ENCODE measurements around the gene THUMPD2.

THUMPD2 gene

GRCh38 chr2:39738936-39739335 is 40.1 kb downstream of the THUMPD2 start:
- POLR2A ChIA-PET = no interaction called here
- DNase-seq (ENCODE audit: low read depth, low spot score) = no peak
- TF ChIP-seq CTCF (IDR thresholded peaks at IDR 0.05; ENCODE audit: insufficient read depth, low read length, missing control alignments) = no peak
- H3K4me3 ChIP-seq (ENCODE audit: low read depth, low read length) = no peak overlapping the region
- CTCF ChIA-PET = interaction anchor here (1.1 to 1.7 kb wide), 2 partner anchors 9 to 145 kb away, joined by 3 to 8 read pairs; no protein-coding TSS in a partner anchor

GRCh38 chr2:39737661-39738060 is 41.4 kb downstream of the THUMPD2 start:
- H3K4me3 ChIP-seq (ENCODE audit: low read depth, low read length) = 0 out of 2 replicates have a peak overlapping the region, but pooled peaks have one; percentile 26
- CTCF ChIA-PET = interaction anchor here (0.9 to 1.3 kb wide), 2 partner anchors 9 to 12 kb away, joined by 3 to 4 read pairs; no protein-coding TSS in a partner anchor
- TF ChIP-seq CTCF (IDR thresholded peaks at IDR 0.05; ENCODE audit: insufficient read depth, low read length, missing control alignments) = no peak
- DNase-seq (ENCODE audit: low read depth, low spot score) = peak; percentile 53
- POLR2A ChIA-PET = no interaction called here

- ChIA-PET POLR2A (no interaction called here), CTCF (interaction anchor here (1.3 kb wide), 1 partner anchor 22 kb away, joined by 3 read pairs; no protein-coding TSS in a partner anchor)
- DNase-seq (ENCODE audit: low read depth, low spot score) = peak; percentile 79
- H3K4me3 ChIP-seq (ENCODE audit: low read depth, low read length) = no peak overlapping the region
- TF ChIP-seq CTCF (IDR thresholded peaks at IDR 0.05; ENCODE audit: insufficient read depth, low read length, missing control alignments) = no peak
Measured at GRCh38 chr2:39736640-39737039, 42.4 kb downstream of the THUMPD2 start.

- POLR2A ChIA-PET = no interaction called here
- no peak for TF ChIP-seq CTCF (IDR thresholded peaks at IDR 0.05; ENCODE audit: insufficient read depth, low read length, missing control alignments)
- no peak overlapping the region for H3K4me3 ChIP-seq (ENCODE audit: low read depth, low read length)
- CTCF ChIA-PET = interaction anchor here (1.0 to 1.8 kb wide), 4 partner anchors 8 to 142 kb away, joined by 3 to 4 read pairs (median 4); no protein-coding TSS in a partner anchor
- DNase-seq (ENCODE audit: low read depth, low spot score) = no peak
Measured at GRCh38 chr2:39735648-39736047, 43.4 kb downstream of the THUMPD2 start.

- DNase-seq (ENCODE audit: low read depth, low spot score) = no peak
- ChIA-PET CTCF (interaction anchor here (1.8 kb wide), 1 partner anchor 7 kb away, joined by 4 read pairs; no protein-coding TSS in a partner anchor), POLR2A (interaction anchor here (0.9 kb wide), 1 partner anchor 9 kb away, joined by 3 read pairs; no protein-coding TSS in a partner anchor)
- no peak overlapping the region for H3K4me3 ChIP-seq (ENCODE audit: low read depth, low read length)
- TF ChIP-seq CTCF (IDR thresholded peaks at IDR 0.05; ENCODE audit: insufficient read depth, low read length, missing control alignments) = no peak
Measured at GRCh38 chr2:39734445-39734844, 44.6 kb downstream of the THUMPD2 start.

- H3K4me3 ChIP-seq (ENCODE audit: low read depth, low read length) = no peak overlapping the region
- no peak for DNase-seq (ENCODE audit: low read depth, low spot score)
- ChIA-PET CTCF (interaction anchor here (1.5 kb wide), 1 partner anchor 19 kb away, joined by 3 read pairs; no protein-coding TSS in a partner anchor), POLR2A (interaction anchor here (0.9 kb wide), 1 partner anchor 10 kb away, joined by 3 read pairs; no protein-coding TSS in a partner anchor)
- no peak for TF ChIP-seq CTCF (IDR thresholded peaks at IDR 0.05; ENCODE audit: insufficient read depth, low read length, missing control alignments)
Measured at GRCh38 chr2:39733070-39733674, 45.9 kb downstream of the THUMPD2 start.
